Fibroblast of pulmonary artery (primary cell): ENCODE data around the gene CHTF18.

Source experiments
- DNase-seq: peaks from one replicate; pipeline ENCODE4 v3.0.0-alpha.2; 2010; ENCODE audit warnings: low read depth
- H3K4me3 ChIP-seq: replicated peaks from 2 replicates; pipeline ENCODE4 v1.5.1; 2011; ENCODE audit warnings: low read depth, mild to moderate bottlenecking, control low read depth, low read length, moderate library complexity
- TF ChIP-seq, protein P1 (sequence below): IDR thresholded peaks from 2 replicates; pipeline ENCODE4 v1.5.1; 2011; ENCODE audit warnings: mild to moderate bottlenecking, control low read depth, low read length, inconsistent platforms; ENCODE audit errors: missing control alignments

The CHTF18 gene

DNA sequence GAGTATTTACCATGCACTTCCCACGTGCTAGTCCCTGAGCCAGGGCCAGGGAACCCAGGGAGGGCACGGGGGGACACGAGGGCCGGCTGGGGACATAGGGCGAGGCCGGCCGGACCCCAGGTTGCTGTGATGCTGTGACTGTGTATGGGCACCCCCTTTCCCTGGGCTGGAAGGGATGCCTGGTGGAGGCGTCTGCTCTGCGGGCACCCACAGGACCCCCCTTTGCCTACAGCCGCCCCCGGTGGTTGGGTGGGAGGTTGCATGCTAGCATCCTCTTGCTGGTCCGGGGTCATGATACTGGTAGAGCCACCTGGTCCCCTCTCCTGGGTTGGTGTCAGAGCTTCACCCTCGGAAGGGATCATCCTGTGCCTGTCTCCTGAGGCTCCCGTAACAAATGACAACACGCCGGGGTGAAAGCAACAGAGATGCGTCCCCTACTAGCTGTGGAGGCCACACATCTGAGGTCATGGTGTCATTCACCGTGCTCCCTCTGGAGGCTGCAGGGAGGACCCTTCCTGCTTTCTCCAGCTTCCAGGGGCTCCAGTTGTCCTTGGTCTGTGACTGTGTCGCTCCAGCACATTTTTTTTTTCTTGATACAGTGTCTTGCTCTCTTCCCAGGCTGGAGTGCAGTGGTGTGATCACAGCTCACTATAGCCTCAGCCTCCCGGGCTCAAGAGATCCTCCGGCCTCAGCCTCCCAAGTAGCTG, 44.5 kb upstream of the CHTF18 start:
- no peak for DNase-seq
- H3K4me3 ChIP-seq: no peak overlapping the region
- TF ChIP-seq, protein P1, sequence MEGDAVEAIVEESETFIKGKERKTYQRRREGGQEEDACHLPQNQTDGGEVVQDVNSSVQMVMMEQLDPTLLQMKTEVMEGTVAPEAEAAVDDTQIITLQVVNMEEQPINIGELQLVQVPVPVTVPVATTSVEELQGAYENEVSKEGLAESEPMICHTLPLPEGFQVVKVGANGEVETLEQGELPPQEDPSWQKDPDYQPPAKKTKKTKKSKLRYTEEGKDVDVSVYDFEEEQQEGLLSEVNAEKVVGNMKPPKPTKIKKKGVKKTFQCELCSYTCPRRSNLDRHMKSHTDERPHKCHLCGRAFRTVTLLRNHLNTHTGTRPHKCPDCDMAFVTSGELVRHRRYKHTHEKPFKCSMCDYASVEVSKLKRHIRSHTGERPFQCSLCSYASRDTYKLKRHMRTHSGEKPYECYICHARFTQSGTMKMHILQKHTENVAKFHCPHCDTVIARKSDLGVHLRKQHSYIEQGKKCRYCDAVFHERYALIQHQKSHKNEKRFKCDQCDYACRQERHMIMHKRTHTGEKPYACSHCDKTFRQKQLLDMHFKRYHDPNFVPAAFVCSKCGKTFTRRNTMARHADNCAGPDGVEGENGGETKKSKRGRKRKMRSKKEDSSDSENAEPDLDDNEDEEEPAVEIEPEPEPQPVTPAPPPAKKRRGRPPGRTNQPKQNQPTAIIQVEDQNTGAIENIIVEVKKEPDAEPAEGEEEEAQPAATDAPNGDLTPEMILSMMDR: no peak

DNA sequence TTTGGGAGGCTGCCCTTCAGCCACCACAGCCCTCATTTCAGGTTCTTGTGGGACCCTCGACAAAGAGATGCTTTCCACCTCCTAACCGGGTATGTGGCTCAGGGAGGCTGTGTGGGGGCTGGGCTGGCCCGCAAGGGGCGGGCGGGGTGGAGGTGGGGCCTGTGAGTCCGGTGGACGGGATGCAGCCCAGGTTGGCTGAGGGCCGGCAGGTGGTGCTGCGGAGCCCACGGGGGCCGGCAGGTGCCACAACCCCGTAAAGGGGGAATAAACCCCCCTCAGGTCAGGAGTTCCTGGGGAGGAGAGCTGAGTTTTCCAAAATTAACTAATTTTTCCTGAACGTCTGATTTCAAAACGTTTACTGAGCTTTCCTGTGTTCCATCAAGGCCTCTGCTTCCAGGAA, 42.7 kb upstream of the CHTF18 start:
- TF ChIP-seq, protein P1: peak; percentile 18
- H3K4me3 ChIP-seq: no peak overlapping the region
- DNase-seq: no peak

DNA sequence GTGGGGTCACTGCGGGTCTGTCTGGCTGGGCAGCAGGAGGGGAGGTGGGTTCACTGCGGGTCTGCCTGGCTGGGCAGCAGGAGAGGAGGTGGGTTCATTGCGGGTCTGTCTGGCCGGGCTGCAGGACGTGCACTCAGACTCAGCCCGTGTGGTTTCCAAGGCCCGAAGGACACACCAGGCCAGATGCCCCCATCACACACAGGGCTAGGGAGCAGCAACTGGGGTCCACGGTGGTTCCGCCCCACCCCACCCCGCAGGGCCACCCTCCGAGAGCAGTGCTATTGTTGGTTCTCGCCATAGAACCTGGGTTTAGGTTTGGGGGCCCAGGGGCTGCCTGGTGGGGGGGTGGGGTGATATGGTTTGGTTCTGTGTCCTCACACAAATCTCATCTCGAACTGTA, 41.8 kb upstream of the CHTF18 start:
- H3K4me3 ChIP-seq: no peak overlapping the region

DNA sequence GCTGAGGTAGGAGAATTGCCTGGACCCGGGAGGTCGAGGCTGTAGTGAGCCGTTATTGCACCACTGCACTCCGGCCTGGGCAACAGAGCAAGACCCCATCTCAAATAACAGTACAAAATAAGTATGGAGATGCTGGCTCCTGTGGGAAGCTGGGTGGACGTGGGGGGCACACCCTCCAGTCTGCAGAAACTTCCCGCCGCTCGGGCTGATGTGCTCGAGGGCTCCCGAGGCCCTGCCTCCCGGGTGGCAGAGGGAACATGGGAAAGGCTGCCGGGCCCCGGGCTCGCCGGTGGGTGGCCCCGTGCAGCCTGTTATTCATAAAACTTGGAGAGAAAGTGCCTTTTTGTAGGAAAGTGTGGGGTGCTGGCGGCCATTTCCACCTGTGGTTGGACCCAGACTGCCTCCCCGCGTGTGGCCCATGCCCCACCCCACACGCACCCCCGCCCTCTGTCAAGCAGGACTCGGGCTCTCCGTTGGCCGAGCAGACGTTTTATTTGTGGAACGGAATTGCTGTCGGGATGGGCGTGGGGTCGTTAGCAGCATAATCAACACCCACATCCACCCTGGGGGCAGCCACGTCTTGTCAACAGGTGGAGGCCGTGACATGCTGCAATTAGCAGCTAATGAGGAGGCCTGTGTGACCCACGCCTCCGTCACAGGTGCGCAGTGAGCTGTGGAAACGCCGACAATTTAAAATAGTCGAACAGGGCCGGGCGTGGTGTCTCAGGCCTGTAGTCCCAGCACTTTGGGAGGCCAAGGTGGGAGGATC, 40.3 kb upstream of the CHTF18 start:
- TF ChIP-seq, protein P1: no peak
- H3K4me3 ChIP-seq: no peak overlapping the region
- no peak for DNase-seq

More for the DNA sequence above, 41.8 kb upstream of the CHTF18 start:
- TF ChIP-seq, protein P1: no peak
- DNase-seq: no peak

DNA sequence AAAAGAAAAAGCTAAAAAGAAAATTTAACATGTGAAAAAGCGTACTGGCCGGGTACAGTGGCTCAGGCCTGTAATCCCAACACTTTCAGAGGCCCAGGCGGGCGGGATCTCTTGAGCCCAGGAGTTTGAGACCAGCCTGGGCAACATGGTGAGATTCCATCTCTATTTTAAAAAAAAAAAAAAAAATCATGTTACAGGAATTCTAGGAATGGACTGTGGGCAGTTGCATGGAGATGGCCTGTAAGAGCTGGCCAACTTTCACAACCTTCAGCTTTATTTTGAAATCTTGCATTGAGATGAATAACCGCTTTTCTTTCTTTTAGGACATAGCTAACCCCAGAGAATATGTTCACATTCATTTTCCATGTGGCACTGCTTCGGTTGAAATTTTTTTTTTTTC, 39.4 kb upstream of the CHTF18 start:
- no peak overlapping the region for H3K4me3 ChIP-seq
- TF ChIP-seq, protein P1: no peak
- peak; percentile 80 for DNase-seq

DNA sequence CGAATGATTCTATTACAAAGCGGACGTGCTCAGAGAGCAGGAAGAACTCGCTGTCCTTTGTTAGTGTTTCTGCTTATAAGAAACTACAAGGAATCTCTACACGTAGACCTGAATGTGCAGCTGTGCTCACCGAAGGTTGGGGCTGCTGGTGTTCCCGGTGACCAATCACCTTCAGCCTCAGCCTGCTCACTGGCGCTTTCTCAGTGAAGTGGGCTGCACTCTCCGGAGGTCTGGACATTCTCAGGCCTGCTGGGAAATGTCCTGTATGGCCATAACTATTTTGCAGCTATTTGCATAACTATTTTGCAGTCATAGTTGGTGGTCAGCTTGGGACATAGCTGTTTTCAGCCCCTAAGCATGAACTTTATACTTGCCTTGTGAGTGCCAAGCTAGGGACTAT, 37.9 kb upstream of the CHTF18 start:
- H3K4me3 ChIP-seq: no peak overlapping the region
- TF ChIP-seq, protein P1: no peak
- no peak for DNase-seq
